ENCODE data around the gene KTN1.

Gene KTN1

GRCh38 chr14:55572578-55572977 is 7.4 kb upstream of the KTN1 start:
- DNase-seq (ENCODE audit: low spot score) = no peak

GRCh38 chr14:55574988-55575387 is 5.0 kb upstream of the KTN1 start:
- no peak for DNase-seq (ENCODE audit: low spot score)

- no peak for DNase-seq (ENCODE audit: low spot score)
These were observed 2.8 kb upstream of the KTN1 start for GRCh38 chr14:55577229-55577628.

GRCh38 chr14:55578511-55578910 is 1.5 kb upstream of the KTN1 start:
- no peak for DNase-seq (ENCODE audit: low spot score)

GRCh38 chr14:55580470-55581341 is 699 bp downstream of the KTN1 start:
- DNase-seq (ENCODE audit: low spot score) = peak; percentile 64

- no peak for DNase-seq (ENCODE audit: low spot score)
These were observed 1.4 kb downstream of the KTN1 start for GRCh38 chr14:55581342-55581771.

- peak; percentile 65 for DNase-seq (ENCODE audit: low spot score)
These were observed 2.7 kb downstream of the KTN1 start for GRCh38 chr14:55582746-55583145.

GRCh38 chr14:55583942-55584468 is 4.0 kb downstream of the KTN1 start:
- no peak for DNase-seq (ENCODE audit: low spot score)

GRCh38 chr14:55585854-55586253 is 5.8 kb downstream of the KTN1 start:
- DNase-seq (ENCODE audit: low spot score) = no peak

- DNase-seq (ENCODE audit: low spot score) = no peak
These were observed 6.4 kb downstream of the KTN1 start for GRCh38 chr14:55586411-55586810.

GRCh38 chr14:55587847-55588246 is 7.8 kb downstream of the KTN1 start:
- DNase-seq (ENCODE audit: low spot score) = no peak

GRCh38 chr14:55588259-55588699 is 8.3 kb downstream of the KTN1 start:
- DNase-seq (ENCODE audit: low spot score) = no peak

- DNase-seq (ENCODE audit: low spot score) = no peak
These were observed 9.2 kb downstream of the KTN1 start for GRCh38 chr14:55589171-55589570.

- DNase-seq (ENCODE audit: low spot score) = no peak
These were observed 12.4 kb downstream of the KTN1 start for GRCh38 chr14:55592436-55592835.

GRCh38 chr14:55593698-55594097 is 13.7 kb downstream of the KTN1 start:
- DNase-seq (ENCODE audit: low spot score) = no peak

- no peak for DNase-seq (ENCODE audit: low spot score)
These were observed 19.4 kb downstream of the KTN1 start for GRCh38 chr14:55599250-55599879.

- no peak for DNase-seq (ENCODE audit: low spot score)
These were observed 21.0 kb downstream of the KTN1 start for GRCh38 chr14:55600784-55601561.

- DNase-seq (ENCODE audit: low spot score) = no peak
These were observed 23.5 kb downstream of the KTN1 start for GRCh38 chr14:55603401-55603953.

- no peak for DNase-seq (ENCODE audit: low spot score)
These were observed 24.5 kb downstream of the KTN1 start for GRCh38 chr14:55604488-55604887.

- DNase-seq (ENCODE audit: low spot score) = no peak
These were observed 25.0 kb downstream of the KTN1 start for GRCh38 chr14:55604900-55605418.

GRCh38 chr14:55605793-55606192 is 25.8 kb downstream of the KTN1 start:
- no peak for DNase-seq (ENCODE audit: low spot score)

- no peak for DNase-seq (ENCODE audit: low spot score)
These were observed 27.4 kb downstream of the KTN1 start for GRCh38 chr14:55607386-55607785.

Data from germinal center (tissue), 1 donor.